Ovary (tissue), 9 donors: Measurements from ENCODE around the gene OPRL1. TPM values are rescaled to one million over a fixed set of nuclear protein-coding genes. Genes with fewer than 3 reads are reported as not detected.

Experiments used
- DNase-seq, 5 donors: peaks; one replicate each; pipeline ENCODE4 v3.0.0-alpha.2; 2019 to 2020
- H3K27ac ChIP-seq, 2 donors: fragments of 200-600 bp; one replicate each; pipeline versions ENCODE4 v1.5.1 to v1.8.0; 2019 to 2022
- H3K27me3 ChIP-seq: fragments of 200-600 bp; one replicate; pipeline ENCODE4 v1.8.0; 2022
- H3K36me3 ChIP-seq: fragments of 200-600 bp; sonication (generic); one replicate; pipeline ENCODE4 v1.5.1; 2019
- H3K4me1 ChIP-seq: one replicate; pipeline ENCODE4 v1.8.1; 2013; ENCODE audit warnings: mild to moderate bottlenecking, moderate library complexity; ENCODE audit not compliant: insufficient read depth
- H3K4me3 ChIP-seq: fragments of 200-600 bp; sonication (generic); one replicate; pipeline ENCODE4 v1.5.1; 2017
- H3K9me3 ChIP-seq, 2 donors: fragments of 200-600 bp in 1 of 2; sonication (generic) in 1 of 2; one replicate each; pipeline versions ENCODE4 v1.5.1 to v1.8.1; 2013 to 2019; ENCODE audit warnings: mild to moderate bottlenecking in 1 of 2, moderate library complexity in 1 of 2
- EP300 ChIP-seq: sonication (generic); formaldehyde crosslinking; IDR thresholded peaks from one replicate; pipeline ENCODE4 v1.6.1; 2017; ENCODE audit warnings: antibody characterized with exemption
- POLR2A ChIP-seq: fragments of 450-650 bp; IDR thresholded peaks from one replicate; pipeline ENCODE4 v1.6.1; 2017; ENCODE audit warnings: antibody characterized with exemption, mild to moderate bottlenecking, moderate library complexity
- WGBS, 3 donors: extraction: QIAGEN DNeasy Blood & Tissue Kit in 1 of 3; methylation state at CpG; one replicate each; pipeline versions ENCODE4 v1.1.5 to v1.1.7; 2013 to 2017; 5-methylcytosine and 5-hydroxymethylcytosine counted together
- intact Hi-C, 4 donors: fragments of 100-400 bp; cut with DNase I; formaldehyde crosslinking; loops; one replicate each; pipeline versions ENCODE4 v1.11.0 to v1.15.1; 2022 to 2023
- polyA plus RNA-seq, 2 donors: library from polyadenylated mRNA; stranded (reverse); fragments of 200-250 nt in 1 of 2; fragments of 350-450 nt in 1 of 2; fragmentation: Illumina TruSeq in 1 of 2; extraction: RNeasy Lipid Tissue Mini Kit (QIAGEN cat#74804) in 1 of 2; gene quantifications; one replicate each; pipeline ENCODE4 v1.2.3, GENCODE V29; 2013 to 2014
- total RNA-seq, 7 donors: library from RNA; depleted of rRNA in 2 of 7; stranded (reverse); fragments of >200 nt in 2 of 7; fragmentation: NEBNext Ultra II Directional in 3 of 7; extraction: Animal tissue kit (Norgen Biotek cat#: 25700) in 3 of 7; gene quantifications; one replicate each; pipeline versions ENCODE4 v1.1.0 to v1.2.4, GENCODE V29; 2016 to 2023
- TF ChIP-seq, protein P1 (sequence below), 3 donors: fragments of 450-650 bp in 2 of 3; fragments of 200-600 bp in 1 of 3; IDR thresholded peaks; one replicate each; pipeline versions ENCODE4 v1.5.1 to v1.8.0; 2016 to 2022; ENCODE audit warnings: antibody characterized with exemption in 3 of 3, mild to moderate bottlenecking in 1 of 3
- donor health status: DM: no; HTN: no; CAD: no; lungs with moderate emphysema.
- donor health status: DM: no; HTN: no; CAD: no.
- donor health status: Bipolar disorder and iron deficiency.
- donor health status: DM: yes; HTN: yes; CAD: no.
- donor health status: DM: no; HTN: no; CAD: no.
- donor health status: DM: yes; HTN: yes; CAD: no.

Gene OPRL1
- total and polyA plus RNA-seq, 9 donors, result 0.12 to 0.80 (median 0.43) TPM

DNA sequence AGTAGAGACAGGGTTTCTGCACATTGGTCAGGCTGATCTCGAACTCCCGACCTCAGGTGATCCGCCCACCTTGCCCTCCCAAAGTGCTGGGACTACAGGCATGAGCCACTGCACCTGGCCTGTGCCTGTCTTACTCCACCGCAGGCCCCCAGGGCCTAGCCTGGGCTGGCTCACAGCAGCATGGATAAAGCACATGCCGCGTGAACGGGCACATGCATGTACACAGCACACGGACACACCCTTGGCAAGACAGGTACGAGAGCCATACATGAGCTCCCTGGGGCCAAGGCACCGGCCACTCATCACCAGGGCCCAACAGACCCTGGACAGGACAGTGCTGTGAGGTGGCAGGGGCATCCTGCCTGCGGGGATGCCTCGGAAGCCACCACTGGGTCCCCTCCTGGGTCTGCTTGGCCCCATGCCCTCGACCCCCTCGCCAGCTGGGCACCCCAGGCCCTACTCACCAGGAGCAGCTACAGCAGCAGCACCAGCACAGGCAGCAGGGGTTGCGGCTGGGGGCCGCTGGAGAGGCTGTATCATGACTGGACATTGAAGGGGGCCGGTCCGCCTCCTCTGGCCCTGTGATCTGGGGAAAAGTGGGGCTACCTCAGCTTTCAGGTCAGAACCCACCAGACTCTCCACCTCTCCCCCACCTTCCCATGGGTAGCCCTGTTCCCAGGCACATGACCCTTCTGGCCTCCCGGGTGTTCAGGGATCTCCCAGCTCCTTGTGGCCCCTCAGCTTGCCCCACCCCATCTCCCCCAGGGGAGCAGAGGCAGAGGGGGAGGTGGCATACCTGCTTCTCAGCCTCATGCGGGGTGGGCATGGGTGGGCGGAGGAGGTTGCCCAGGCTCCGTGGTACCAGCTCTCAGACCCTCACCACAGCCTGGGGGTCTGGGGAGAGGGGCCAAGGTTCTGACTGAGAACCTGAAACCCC is 3.6 kb upstream of the OPRL1 start:
- no peaks in the 10 kb centered on the region for H3K4me1 ChIP-seq
- WGBS, 3 donors, result 94 to 95% (median 94%) methylated on average over 19 to 22 of the region's 22 CpGs
- H3K27me3 ChIP-seq, result no peaks in the 10 kb centered on the region
- TF ChIP-seq, protein P1, sequence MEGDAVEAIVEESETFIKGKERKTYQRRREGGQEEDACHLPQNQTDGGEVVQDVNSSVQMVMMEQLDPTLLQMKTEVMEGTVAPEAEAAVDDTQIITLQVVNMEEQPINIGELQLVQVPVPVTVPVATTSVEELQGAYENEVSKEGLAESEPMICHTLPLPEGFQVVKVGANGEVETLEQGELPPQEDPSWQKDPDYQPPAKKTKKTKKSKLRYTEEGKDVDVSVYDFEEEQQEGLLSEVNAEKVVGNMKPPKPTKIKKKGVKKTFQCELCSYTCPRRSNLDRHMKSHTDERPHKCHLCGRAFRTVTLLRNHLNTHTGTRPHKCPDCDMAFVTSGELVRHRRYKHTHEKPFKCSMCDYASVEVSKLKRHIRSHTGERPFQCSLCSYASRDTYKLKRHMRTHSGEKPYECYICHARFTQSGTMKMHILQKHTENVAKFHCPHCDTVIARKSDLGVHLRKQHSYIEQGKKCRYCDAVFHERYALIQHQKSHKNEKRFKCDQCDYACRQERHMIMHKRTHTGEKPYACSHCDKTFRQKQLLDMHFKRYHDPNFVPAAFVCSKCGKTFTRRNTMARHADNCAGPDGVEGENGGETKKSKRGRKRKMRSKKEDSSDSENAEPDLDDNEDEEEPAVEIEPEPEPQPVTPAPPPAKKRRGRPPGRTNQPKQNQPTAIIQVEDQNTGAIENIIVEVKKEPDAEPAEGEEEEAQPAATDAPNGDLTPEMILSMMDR (IDR thresholded peaks at IDR 0.05), result no peak
- TF ChIP-seq EP300 (no peak), POLR2A (no peak)
- intact Hi-C loops, result no loop called here
- DNase-seq, result no peak
- H3K27ac ChIP-seq, result no peak overlapping the region
- no peaks in the 10 kb centered on the region for H3K9me3 ChIP-seq
- H3K36me3 ChIP-seq, result no peaks in the 10 kb centered on the region
- H3K4me3 ChIP-seq, result no peak overlapping the region

DNA sequence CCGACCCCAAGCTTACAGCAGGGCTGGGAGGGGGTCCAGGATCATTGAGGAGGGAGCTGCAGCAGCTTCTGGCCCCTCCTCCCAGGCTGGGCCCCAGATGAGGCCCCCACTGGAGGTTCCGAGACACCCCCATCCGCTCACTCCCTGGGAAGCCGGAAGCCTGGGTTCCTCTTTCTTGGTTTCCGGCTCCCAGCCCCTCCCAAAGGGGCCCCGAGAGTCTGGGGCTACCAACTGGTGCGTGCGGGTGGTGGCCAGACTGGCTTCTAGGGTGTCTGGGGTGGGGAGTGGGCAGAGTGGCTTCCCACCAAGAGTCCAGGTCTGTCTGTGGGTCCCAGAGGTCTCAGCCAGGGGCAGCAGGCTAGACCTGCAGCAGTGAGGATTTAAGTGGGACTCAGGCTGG is 2.8 kb upstream of the OPRL1 start:
- 75 to 94% (median 89%) methylated on average over 5 to 8 of the region's 8 CpGs for WGBS, 3 donors
- Histone ChIP-seq H3K27me3 (no peaks in the 10 kb centered on the region), H3K4me3 (no peak overlapping the region), H3K27ac (no peak overlapping the region), H3K4me1 (no peaks in the 10 kb centered on the region), H3K9me3 (no peaks in the 10 kb centered on the region), H3K36me3 (no peaks in the 10 kb centered on the region)
- DNase-seq, result no peak
- intact Hi-C loops, result no loop called here
- TF ChIP-seq EP300, result no peak
- no peak for TF ChIP-seq POLR2A
- TF ChIP-seq, protein P1 (IDR thresholded peaks at IDR 0.05), result no peak

DNA sequence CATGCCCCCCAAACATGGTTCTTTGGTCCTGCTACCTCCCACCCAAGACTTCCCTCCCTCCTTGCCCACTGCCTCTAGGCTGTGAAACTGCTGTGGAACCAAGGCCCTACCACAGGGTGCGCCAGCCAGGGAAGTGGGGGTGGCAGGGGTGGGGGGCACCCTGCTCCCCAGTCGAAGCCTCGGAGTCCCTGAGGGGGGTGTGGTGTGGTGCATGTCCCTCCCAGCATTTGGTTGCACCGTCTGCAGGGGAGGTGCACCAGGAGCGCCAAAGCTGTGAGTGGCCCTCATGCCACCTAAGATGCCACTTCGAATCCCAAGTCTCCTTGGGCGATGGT is 2.4 kb upstream of the OPRL1 start:
- WGBS, 3 donors, result 71 to 88% (median 78%) methylated on average over 7 of the region's 7 CpGs
- Histone ChIP-seq H3K4me3 (no peak overlapping the region), H3K27ac (no peak overlapping the region), H3K36me3 (no peaks in the 10 kb centered on the region), H3K4me1 (no peaks in the 10 kb centered on the region), H3K9me3 (no peaks in the 10 kb centered on the region), H3K27me3 (no peaks in the 10 kb centered on the region)
- no peak for DNase-seq
- intact Hi-C loops, result no loop called here
- no peak for TF ChIP-seq EP300
- TF ChIP-seq, protein P1 (IDR thresholded peaks at IDR 0.05), result no peak
- TF ChIP-seq POLR2A, result no peak

DNA sequence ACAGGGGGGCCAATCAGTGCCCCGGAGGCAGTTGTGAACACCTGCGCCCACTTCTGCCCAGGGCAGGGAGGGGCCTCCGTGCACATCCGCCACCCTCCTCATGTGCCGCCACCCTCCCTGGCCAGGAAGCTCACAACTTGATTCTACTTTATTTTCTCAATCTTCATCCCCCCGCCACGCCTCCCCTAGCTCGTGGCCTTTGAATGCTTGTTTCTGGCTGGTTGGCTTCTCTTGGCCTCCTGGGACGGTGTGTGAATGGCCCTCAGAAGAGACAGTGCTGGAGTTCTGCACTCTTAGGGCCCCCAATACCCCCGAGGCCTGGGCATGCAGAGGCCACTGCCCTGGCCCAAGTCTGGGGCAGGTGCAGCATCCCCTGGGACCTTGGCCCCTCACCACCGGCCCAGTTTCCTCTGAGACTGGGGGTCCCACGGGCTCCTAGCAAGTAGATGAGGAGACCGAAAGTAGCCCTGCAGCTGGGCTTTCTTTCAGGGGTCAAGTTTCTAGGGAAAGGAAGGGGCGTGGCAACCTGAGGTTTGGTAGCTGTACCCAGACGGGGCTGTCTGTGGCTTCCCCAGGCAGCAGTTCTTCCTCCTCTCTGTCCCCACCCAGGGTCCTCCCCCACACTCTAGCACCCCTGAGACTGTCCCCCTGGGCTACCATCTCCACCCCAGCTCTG is 1.9 kb upstream of the OPRL1 start:
- WGBS, 3 donors, result 66 to 78% (median 70%) methylated on average over 15 of the region's 15 CpGs
- Histone ChIP-seq H3K4me1 (no peaks in the 10 kb centered on the region), H3K27ac (no peak overlapping the region), H3K36me3 (no peaks in the 10 kb centered on the region), H3K9me3 (no peaks in the 10 kb centered on the region), H3K27me3 (no peaks in the 10 kb centered on the region), H3K4me3 (no peak overlapping the region)
- DNase-seq, result no peak
- intact Hi-C loops, result no loop called here
- TF ChIP-seq EP300 (no peak), POLR2A (no peak)
- TF ChIP-seq, protein P1 (IDR thresholded peaks at IDR 0.05), result no peak
